ENCODE measurements around the gene MDM4.
A peak's percentile ranks its signal among the peaks of the same experiment; 100 is the strongest.

The MDM4 gene

DNA sequence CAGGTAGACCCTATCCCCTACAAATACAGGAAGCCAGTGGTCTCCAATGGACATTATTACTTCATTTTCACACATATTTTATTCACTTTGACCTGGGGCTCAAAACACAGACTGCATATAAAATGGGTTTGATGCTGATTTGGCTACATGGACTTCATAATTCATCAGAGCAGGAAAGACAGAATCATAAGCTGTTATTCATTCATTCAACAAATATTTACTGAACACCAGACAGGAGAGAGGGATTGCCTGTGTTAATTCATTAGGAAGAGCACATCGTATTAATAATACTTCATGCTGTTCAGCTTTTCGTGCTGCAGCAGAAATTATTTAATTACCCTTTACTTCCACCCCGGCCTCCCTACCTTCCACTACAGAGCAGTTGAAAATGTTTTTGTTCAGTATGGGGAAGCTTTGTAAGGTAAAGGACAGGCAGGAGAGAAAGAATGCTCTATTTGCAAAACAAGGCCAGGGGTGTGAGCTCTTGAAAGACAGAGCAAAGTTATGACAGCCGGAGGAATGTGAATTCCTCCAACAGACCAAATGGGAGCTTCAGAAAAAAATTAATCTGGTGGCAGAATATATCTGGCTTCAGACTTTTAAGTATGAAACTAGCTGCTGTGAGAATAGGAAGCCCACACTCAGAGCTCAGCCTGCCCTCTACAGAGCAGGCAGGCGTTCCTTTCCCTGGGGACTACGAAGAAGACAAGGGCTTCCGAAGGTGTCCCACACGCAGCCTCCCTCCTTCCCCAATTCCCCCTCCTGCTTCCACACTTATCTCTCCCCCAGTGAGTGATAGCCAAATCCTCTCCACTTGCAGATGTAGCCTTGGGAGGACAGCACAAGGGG, 58.0 kb downstream of the MDM4 start:
- Histone ChIP-seq H3K27ac (ENCODE audit: low read depth, low read length) (peak overlapping the region; percentile 16), H3K9ac (ENCODE audit: low read depth, low read length) (no peak overlapping the region), H3K4me3 (ENCODE audit: low read depth, low read length) (0 out of 2 replicates have a peak overlapping the region, but pooled peaks have one; percentile 31), H3K27me3 (ENCODE audit: control insufficient read depth, insufficient read depth, low read length) (peaks cover 17% of the 10 kb centered on the region), H3K36me3 (ENCODE audit: control insufficient read depth, insufficient read depth, low read length) (no peaks in the 10 kb centered on the region), H3K4me1 (ENCODE audit: control insufficient read depth, insufficient read depth, low read length) (peaks cover 72% of the 10 kb centered on the region), H3K9me3 (ENCODE audit: control insufficient read depth, insufficient read depth, low read length) (no peaks in the 10 kb centered on the region)

GRCh38 chr1:204574865-204575163, 58.6 kb downstream of the MDM4 start:
- peaks cover 76% of the 10 kb centered on the region for H3K4me1 ChIP-seq (ENCODE audit: control insufficient read depth, insufficient read depth, low read length)

DNA sequence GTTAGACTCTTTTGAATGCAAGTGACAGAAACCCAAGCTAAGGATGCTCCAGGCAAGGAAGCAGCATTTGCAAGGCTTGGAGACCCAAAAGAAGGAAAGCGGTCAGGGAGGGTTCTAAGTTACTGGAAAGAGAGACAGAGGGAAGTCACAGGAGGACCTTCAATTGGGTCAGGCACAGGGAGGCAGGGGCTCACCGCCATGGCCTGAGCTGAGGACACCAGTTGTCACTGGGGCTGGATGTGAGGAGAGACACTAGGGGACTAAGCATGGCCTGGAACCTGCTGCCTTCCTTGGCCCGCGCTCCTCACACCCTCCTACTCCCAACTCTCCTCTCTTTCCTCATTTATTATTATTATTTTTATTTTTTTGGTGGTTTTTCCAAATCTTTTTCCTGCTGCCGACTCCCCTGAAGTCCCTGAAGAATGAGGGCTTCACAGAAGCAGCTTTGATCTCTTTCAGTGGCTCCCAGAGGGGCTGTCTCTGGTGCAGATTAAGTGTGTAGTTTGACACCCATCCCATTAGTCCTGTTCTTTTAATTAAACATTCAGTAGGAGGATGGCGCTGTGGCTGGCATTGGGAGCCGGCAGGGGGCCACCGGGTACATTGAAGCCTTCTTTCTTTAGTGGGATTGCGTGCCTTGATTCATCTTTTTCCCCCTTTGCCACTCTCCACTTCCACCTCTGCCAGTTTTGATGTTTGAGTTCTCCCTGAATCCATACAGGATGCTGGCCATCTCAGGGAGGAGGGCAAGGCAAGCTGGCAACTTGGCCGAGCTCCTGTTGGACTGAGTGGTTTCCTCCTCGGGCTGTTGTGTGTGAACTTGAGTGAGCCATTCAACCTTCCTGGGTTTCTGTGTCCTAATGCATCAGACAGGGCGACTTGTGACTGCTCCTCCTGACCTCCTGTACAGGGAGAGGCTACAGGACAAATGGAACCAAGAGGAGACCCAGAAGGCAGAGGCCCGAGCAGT, 59.3 kb downstream of the MDM4 start:
- peaks cover 77% of the 10 kb centered on the region for H3K4me1 ChIP-seq (ENCODE audit: control insufficient read depth, insufficient read depth, low read length)
- no peaks in the 10 kb centered on the region for H3K36me3 ChIP-seq (ENCODE audit: control insufficient read depth, insufficient read depth, low read length)
- no peak overlapping the region for H3K4me3 ChIP-seq (ENCODE audit: low read depth, low read length)
- no peak overlapping the region for H3K27ac ChIP-seq (ENCODE audit: low read depth, low read length)
- H3K9me3 ChIP-seq (ENCODE audit: control insufficient read depth, insufficient read depth, low read length) = no peaks in the 10 kb centered on the region
- H3K27me3 ChIP-seq (ENCODE audit: control insufficient read depth, insufficient read depth, low read length) = peaks cover 22% of the 10 kb centered on the region
- H3K9ac ChIP-seq (ENCODE audit: low read depth, low read length) = no peak overlapping the region

More at GRCh38 chr1:204574865-204575163, 58.6 kb downstream of the MDM4 start:
- no peaks in the 10 kb centered on the region for H3K9me3 ChIP-seq (ENCODE audit: control insufficient read depth, insufficient read depth, low read length)
- peaks cover 21% of the 10 kb centered on the region for H3K27me3 ChIP-seq (ENCODE audit: control insufficient read depth, insufficient read depth, low read length)
- no peak overlapping the region for H3K4me3 ChIP-seq (ENCODE audit: low read depth, low read length)
- H3K36me3 ChIP-seq (ENCODE audit: control insufficient read depth, insufficient read depth, low read length) = no peaks in the 10 kb centered on the region
- peak overlapping the region; percentile 16 for H3K27ac ChIP-seq (ENCODE audit: low read depth, low read length)
- no peak overlapping the region for H3K9ac ChIP-seq (ENCODE audit: low read depth, low read length)

GRCh38 chr1:204576422-204576821, 60.2 kb downstream of the MDM4 start:
- H3K4me1 ChIP-seq (ENCODE audit: control insufficient read depth, insufficient read depth, low read length) = peaks cover 72% of the 10 kb centered on the region
- H3K9ac ChIP-seq (ENCODE audit: low read depth, low read length) = no peak overlapping the region

GRCh38 chr1:204577794-204578478, 61.7 kb downstream of the MDM4 start:
- H3K4me1 ChIP-seq (ENCODE audit: control insufficient read depth, insufficient read depth, low read length) = peaks cover 65% of the 10 kb centered on the region
- H3K36me3 ChIP-seq (ENCODE audit: control insufficient read depth, insufficient read depth, low read length) = no peaks in the 10 kb centered on the region
- H3K27me3 ChIP-seq (ENCODE audit: control insufficient read depth, insufficient read depth, low read length) = peaks cover 22% of the 10 kb centered on the region
- no peak overlapping the region for H3K27ac ChIP-seq (ENCODE audit: low read depth, low read length)
- H3K9ac ChIP-seq (ENCODE audit: low read depth, low read length) = no peak overlapping the region
- no peaks in the 10 kb centered on the region for H3K9me3 ChIP-seq (ENCODE audit: control insufficient read depth, insufficient read depth, low read length)
- H3K4me3 ChIP-seq (ENCODE audit: low read depth, low read length) = no peak overlapping the region

More at GRCh38 chr1:204576422-204576821, 60.2 kb downstream of the MDM4 start:
- no peak overlapping the region for H3K4me3 ChIP-seq (ENCODE audit: low read depth, low read length)
- H3K27ac ChIP-seq (ENCODE audit: low read depth, low read length) = peak overlapping the region; percentile 6
- H3K36me3 ChIP-seq (ENCODE audit: control insufficient read depth, insufficient read depth, low read length) = no peaks in the 10 kb centered on the region
- peaks cover 22% of the 10 kb centered on the region for H3K27me3 ChIP-seq (ENCODE audit: control insufficient read depth, insufficient read depth, low read length)
- no peaks in the 10 kb centered on the region for H3K9me3 ChIP-seq (ENCODE audit: control insufficient read depth, insufficient read depth, low read length)

DNA sequence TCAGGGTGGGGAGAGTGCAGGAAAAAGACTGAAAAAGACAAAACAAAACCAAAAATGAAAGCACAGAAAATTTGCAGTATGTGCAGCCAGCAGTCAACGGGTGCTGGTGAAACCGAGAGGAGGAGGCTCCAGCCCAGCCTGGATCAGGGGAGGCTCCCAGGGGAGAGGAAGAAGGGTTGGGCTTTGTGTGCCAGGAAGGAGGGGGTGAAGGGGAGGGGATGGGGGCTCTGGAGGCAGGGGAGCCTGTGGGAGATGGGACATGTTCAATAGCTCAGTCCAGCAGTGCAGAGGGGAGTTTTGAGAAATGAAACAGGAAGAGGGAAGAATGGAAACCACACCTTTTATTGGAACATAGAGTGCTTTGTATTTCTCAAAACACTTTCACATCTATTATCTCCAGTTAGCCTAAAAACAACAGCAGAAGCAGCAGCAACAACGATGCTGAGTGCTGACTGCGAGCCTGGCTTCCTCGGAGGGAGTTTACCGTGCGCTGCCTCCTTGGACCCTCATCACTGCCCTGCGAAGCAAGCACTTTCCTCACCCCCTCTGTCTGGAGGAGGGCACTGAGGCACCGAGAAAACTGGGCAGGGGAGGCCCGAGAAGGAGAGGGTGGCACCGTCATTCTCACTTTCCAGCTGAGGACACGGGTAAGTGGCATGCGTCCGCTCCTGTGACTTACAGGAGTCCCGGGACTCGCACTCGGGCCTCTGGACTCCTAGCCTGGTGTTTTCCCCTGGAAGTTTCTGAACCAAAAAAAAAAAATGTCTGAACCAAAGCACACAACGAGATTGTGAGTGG, 62.9 kb downstream of the MDM4 start:
- H3K9ac ChIP-seq (ENCODE audit: low read depth, low read length) = no peak overlapping the region
- peaks cover 54% of the 10 kb centered on the region for H3K4me1 ChIP-seq (ENCODE audit: control insufficient read depth, insufficient read depth, low read length)
- no peak overlapping the region for H3K27ac ChIP-seq (ENCODE audit: low read depth, low read length)
- no peaks in the 10 kb centered on the region for H3K36me3 ChIP-seq (ENCODE audit: control insufficient read depth, insufficient read depth, low read length)
- no peaks in the 10 kb centered on the region for H3K9me3 ChIP-seq (ENCODE audit: control insufficient read depth, insufficient read depth, low read length)
- H3K4me3 ChIP-seq (ENCODE audit: low read depth, low read length) = no peak overlapping the region
- peaks cover 22% of the 10 kb centered on the region for H3K27me3 ChIP-seq (ENCODE audit: control insufficient read depth, insufficient read depth, low read length)

- no peaks in the 10 kb centered on the region for H3K9me3 ChIP-seq (ENCODE audit: control insufficient read depth, insufficient read depth, low read length)
- no peak overlapping the region for H3K27ac ChIP-seq (ENCODE audit: low read depth, low read length)
- H3K4me1 ChIP-seq (ENCODE audit: control insufficient read depth, insufficient read depth, low read length) = peaks cover 48% of the 10 kb centered on the region
- no peak overlapping the region for H3K9ac ChIP-seq (ENCODE audit: low read depth, low read length)
- H3K36me3 ChIP-seq (ENCODE audit: control insufficient read depth, insufficient read depth, low read length) = no peaks in the 10 kb centered on the region
- H3K27me3 ChIP-seq (ENCODE audit: control insufficient read depth, insufficient read depth, low read length) = peaks cover 21% of the 10 kb centered on the region
- no peak overlapping the region for H3K4me3 ChIP-seq (ENCODE audit: low read depth, low read length)
These were observed 63.5 kb downstream of the MDM4 start for GRCh38 chr1:204579681-204580080.

DNA sequence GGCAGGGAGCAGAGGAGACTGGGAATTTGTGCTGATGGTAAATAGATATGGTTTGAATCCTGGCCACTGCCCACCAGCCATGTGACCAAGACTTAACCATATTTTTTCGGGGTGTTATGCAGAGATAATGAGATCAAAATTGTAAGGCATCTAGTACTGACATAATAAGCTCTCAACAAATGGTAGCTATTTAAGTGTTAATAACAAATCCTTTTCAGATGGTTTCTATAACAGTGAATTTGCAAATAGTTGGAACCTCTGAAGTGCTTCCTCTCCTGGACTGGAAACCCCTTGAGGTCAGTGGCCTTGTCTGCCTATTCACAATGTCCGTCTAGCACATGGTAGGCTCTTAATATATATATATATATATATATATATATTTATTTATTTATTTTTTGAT, 64.7 kb downstream of the MDM4 start:
- peaks cover 39% of the 10 kb centered on the region for H3K4me1 ChIP-seq (ENCODE audit: control insufficient read depth, insufficient read depth, low read length)
- H3K27me3 ChIP-seq (ENCODE audit: control insufficient read depth, insufficient read depth, low read length) = peaks cover 11% of the 10 kb centered on the region
- no peak overlapping the region for H3K9ac ChIP-seq (ENCODE audit: low read depth, low read length)
- no peaks in the 10 kb centered on the region for H3K36me3 ChIP-seq (ENCODE audit: control insufficient read depth, insufficient read depth, low read length)
- H3K27ac ChIP-seq (ENCODE audit: low read depth, low read length) = no peak overlapping the region
- no peaks in the 10 kb centered on the region for H3K9me3 ChIP-seq (ENCODE audit: control insufficient read depth, insufficient read depth, low read length)
- no peak overlapping the region for H3K4me3 ChIP-seq (ENCODE audit: low read depth, low read length)

- H3K9me3 ChIP-seq (ENCODE audit: control insufficient read depth, insufficient read depth, low read length) = no peaks in the 10 kb centered on the region
These were observed 65.6 kb downstream of the MDM4 start for GRCh38 chr1:204581759-204582158.

More at GRCh38 chr1:204581759-204582158, 65.6 kb downstream of the MDM4 start:
- no peak overlapping the region for H3K9ac ChIP-seq (ENCODE audit: low read depth, low read length)
- H3K27me3 ChIP-seq (ENCODE audit: control insufficient read depth, insufficient read depth, low read length) = peaks cover 11% of the 10 kb centered on the region
- H3K27ac ChIP-seq (ENCODE audit: low read depth, low read length) = no peak overlapping the region
- no peak overlapping the region for H3K4me3 ChIP-seq (ENCODE audit: low read depth, low read length)
- peaks cover 30% of the 10 kb centered on the region for H3K4me1 ChIP-seq (ENCODE audit: control insufficient read depth, insufficient read depth, low read length)
- no peaks in the 10 kb centered on the region for H3K36me3 ChIP-seq (ENCODE audit: control insufficient read depth, insufficient read depth, low read length)

Measured in HUES48 (cell line).